Measurements from ENCODE around the gene PARN.
"Not testable (repeated sequence)": the region's sequence is repeated elsewhere in the genome, so short reads cannot be mapped to it uniquely, and the experiment has no call there.

The PARN gene

DNA sequence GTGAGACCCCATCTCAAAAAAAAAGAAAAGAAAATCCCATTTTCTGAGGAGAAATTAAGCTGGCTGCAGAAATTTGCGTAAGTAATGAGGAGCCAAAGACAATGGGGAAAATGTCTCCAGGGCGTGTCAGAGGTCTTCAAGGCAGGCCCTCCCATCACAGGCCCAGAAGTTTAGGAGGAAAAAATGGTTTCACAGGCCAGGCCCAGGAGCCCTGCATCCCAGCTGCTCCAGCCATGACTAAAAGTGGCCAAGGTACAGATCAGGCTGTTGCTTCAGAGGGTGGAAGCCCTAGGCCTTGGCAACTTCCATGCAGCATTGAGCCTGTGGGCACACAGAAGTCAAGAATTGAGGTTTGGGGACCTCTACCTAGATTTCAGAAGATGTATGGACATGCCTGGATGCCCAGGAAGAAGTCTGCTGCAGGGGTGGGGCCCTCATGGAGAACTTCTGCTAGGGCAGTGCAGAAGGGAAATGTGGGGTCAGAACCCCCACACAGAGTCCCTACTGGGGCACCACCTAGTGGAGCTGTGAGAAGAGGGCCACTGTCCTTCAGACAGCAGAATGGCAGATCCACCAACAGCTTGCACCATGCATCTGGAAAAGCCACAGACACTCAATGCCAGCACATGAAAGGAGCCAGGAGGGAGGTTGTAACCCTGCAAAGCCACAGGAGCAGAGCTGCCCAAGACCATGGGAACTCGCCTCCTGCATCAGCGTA is 55.2 kb downstream of the PARN start:
- not testable (repeated sequence) for DNase-seq (ENCODE audit: low read depth in 2 of 2)

GRCh38 chr16:14572535-14572934 is 57.5 kb downstream of the PARN start:
- DNase-seq (ENCODE audit: low read depth in 2 of 2): no peak

DNA sequence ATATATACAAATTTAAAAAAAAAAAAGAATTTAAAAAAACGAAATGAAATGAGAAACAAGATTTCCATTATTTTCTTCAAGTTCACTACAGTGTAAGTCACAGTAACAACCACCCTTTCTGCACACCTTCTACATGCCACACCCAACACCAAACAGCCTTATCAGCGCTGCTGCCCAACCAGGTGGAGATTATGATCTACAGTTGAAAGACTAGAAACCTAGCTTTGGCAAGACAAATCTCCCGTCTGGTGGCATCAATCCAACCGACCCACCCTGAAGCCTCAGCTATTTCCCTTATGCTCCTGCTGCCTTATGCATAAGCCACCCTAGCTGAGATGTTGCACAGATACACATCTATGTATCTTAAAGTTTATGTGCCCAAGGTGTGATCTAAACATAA is 60.8 kb downstream of the PARN start:
- DNase-seq (ENCODE audit: low read depth in 2 of 2): no peak

DNA sequence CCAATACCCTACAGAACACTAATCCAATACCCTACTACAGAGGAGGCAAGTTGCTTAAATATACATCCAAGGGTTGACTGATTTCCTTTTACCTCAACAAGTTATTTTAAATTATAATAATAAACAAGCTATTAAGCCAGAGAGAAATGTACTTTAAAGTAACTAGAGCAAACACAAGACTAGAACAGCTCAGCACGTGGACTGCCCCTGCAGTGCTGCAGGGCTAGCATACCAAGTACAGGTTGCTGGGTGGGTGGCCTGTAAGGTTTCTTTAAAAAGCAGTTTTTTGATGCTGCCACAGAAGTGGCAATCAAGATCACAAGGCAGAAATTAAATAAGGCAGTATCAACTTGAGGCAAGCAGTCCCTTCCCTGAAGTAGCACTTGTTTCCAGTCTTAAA is 63.5 kb downstream of the PARN start:
- no peak for DNase-seq (ENCODE audit: low read depth in 2 of 2)

- no peak for DNase-seq (ENCODE audit: low read depth in 2 of 2)
These were observed 64.4 kb downstream of the PARN start for GRCh38 chr16:14565688-14566025.

DNA sequence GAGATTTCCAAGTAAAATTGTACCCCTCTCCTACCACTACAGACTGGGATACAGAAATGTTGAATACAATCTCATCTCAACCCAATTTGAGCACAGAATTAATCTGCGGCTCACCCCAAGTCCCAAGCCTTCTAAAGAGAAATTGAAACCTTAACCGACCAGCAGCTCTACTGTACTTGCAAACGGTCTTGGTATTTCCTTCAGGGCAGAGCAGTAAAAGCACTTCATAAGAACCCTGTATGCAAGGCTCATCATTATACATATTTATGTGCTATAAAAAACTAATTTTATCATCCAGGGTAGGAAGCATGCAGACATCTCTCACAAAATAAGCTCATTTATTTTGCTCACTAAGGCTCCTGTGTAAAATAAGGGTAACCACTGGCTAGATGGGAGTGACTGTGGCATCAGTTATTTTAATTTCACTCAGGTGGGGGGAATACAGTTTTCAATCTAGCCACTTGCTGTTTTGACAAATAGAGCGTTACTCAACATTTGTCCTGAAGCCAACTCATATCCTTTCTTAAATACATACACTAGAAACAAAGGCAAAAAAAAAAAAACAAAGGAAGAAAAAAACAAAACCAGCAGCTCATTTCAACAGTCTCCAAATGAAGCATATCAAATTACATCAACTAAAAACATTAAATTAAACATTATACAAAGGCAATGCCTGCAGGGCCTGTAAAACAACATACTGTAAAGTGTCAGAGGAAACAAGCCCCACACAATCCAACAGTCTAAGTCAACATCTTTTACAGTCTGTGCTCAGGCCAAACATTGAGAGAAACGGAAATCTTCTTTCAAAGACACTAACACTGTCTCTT is 65.0 kb downstream of the PARN start:
- no peak for DNase-seq (ENCODE audit: low read depth in 2 of 2)

GRCh38 chr16:14564323-14564722 is 65.7 kb downstream of the PARN start:
- no peak for DNase-seq (ENCODE audit: low read depth in 2 of 2)

DNA sequence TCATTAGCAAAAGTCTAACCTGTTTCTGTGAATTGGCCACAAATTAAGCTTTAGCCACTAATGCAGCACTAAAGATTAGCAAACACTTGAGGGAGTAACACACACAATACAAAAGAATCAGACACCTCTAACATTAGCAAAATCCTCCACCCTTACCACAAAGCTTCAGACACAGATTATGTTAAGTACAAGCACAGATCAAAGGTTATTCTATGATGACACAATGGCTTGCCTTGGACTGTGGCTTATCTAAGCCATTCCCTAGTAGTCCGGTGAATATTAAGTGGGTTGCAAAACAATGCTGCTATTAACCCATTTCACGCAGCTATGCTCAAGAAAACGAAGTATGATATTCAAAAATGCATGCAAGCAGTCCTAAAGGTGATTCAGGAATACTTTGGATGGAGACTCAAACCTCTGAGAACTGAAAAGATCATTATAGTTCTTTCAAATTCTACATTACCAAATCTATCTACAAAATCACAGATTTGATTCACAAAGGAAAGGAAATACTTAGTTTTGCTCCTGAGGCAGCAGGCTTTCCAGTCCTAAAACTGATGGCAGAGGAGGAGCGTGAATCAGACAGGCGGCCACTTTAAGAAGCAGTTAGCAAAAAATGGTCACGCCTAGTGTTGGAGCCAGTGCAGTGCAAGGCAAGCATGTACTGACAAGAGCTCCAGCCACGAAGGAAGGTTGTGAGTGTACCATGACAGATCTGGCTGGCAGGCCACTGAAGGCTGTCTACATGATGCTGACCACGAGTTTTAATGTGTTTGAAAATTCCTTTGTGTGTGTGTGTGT is 67.2 kb downstream of the PARN start:
- no peak for DNase-seq (ENCODE audit: low read depth in 2 of 2)

DNA sequence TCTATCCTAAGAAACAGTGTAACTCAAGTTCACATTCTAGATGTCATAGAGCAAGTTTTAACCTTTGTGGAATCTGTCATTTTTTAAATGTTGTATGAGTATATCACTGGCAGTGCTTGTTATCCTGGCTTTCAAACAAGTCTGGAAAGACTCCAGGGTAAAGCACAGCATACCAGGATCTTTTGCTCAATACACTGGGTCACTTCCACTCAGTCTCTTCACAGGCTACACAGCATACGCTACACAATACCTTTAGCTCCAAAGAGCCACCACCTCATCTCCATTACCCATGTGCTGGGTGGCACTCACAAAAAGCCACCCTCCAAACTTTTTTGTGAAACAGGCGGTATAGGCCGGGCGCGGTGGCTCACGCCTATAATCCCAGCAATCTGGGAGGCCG is 69.5 kb downstream of the PARN start:
- DNase-seq (ENCODE audit: low read depth in 2 of 2): no peak

- no peak for DNase-seq (ENCODE audit: low read depth in 2 of 2)
These were observed 70.2 kb downstream of the PARN start for GRCh38 chr16:14559809-14560241.

GRCh38 chr16:14553447-14553846 is 76.6 kb downstream of the PARN start:
- no peak for DNase-seq (ENCODE audit: low read depth in 2 of 2)

DNA sequence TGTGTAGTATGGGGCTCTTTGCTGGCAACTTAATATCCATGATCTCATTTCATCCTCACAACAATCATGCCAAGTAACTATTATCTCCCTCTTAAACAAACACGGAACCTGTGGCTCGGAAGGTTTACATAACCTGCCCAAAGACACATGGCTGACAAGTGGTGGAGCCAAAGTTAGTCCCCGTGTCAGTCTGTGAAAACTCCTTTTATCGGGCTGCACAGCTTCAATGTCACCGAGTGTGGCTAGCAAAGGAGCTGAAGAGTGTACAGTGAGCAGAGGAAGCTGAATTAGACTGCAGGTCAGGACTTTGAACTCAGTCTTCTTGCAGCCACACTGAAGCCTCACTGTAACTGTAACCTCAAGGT is 80.3 kb downstream of the PARN start:
- DNase-seq (ENCODE audit: low read depth in 2 of 2): no peak

DNA sequence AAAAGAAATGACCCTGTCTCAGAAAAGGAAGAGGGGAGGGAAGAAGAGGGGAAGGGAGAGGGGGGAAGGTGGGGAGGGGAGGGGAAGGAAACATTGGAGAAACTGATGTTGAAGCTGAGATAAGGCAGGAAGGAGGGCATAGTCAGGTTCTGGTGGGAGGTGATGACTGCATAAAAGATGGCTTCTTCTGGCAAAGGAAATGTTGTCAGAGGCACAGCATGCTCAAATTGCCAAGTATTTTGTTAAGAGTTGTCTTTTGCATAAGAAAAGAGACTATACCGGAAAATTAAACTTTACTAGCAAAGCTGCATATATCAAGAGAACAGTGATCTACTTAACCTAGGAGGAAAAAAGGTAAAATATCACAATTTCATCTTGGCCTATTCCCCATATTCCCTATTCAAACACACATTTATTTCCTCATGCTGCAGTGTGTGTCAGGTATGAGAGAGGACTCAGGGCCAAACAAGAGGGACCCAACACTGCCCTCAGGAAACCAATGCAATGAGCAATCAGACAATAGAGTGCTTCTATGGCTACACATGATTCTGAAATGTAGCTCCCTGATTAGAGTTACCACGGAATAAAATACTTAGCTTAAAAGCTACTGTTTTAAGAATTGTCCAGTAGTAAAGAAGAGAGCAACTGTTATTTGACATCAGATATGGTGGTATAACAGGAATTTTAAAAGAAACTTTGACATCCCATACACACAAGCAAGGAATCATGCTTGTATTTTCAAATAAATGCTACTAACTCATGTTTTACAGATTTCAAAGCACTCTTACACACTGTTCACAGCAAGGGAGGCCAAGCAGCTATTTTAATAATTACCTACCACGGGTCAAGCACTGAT is 80.9 kb downstream of the PARN start:
- DNase-seq (ENCODE audit: low read depth in 2 of 2): no peak

- no peak for DNase-seq (ENCODE audit: low read depth in 2 of 2)
These were observed 84.6 kb downstream of the PARN start for GRCh38 chr16:14545346-14545884.

- not testable (repeated sequence) for DNase-seq (ENCODE audit: low read depth in 2 of 2)
These were observed 85.2 kb downstream of the PARN start for GRCh38 chr16:14544846-14545245.

GRCh38 chr16:14539631-14540030 is 90.4 kb downstream of the PARN start:
- DNase-seq (ENCODE audit: low read depth in 2 of 2): no peak

DNA sequence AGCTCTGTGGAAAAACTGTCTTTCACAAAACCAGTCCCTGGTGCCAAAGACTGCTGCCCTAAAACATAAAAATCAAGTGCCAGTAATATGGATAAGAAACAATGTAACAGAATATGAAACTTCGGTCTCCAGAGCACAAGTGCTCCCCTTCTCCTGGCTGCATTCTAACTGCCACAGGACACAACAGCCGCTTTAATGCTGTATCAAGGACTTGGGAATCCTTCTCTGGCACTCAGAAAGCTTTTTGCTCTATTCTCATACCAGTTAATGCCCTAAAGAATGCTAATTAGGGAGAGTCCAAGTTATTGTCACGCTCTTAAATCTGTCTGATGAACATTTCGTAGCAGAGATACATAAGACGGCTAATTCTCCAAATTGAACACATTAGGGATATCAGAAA is 90.9 kb downstream of the PARN start:
- DNase-seq (ENCODE audit: low read depth in 2 of 2): no peak

DNA sequence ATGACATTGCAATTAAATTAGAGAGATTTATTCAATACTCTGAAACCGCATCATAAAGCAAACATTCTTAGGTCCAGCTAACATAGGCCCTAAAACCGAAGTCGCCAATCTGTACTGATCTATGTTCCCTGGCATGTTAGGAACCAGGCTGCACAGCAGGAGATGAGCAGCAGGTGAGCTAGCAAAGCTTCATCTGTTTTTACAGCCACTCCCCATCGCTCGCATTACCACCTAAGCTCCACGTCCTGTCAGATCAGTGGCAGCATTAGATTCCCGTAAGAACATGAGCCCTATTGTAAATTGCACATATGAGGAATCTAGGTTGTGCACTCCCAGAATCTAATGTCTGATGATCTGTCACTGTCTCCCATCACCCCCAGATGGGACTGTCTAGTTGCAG is 91.5 kb downstream of the PARN start:
- no peak for DNase-seq (ENCODE audit: low read depth in 2 of 2)

DNA sequence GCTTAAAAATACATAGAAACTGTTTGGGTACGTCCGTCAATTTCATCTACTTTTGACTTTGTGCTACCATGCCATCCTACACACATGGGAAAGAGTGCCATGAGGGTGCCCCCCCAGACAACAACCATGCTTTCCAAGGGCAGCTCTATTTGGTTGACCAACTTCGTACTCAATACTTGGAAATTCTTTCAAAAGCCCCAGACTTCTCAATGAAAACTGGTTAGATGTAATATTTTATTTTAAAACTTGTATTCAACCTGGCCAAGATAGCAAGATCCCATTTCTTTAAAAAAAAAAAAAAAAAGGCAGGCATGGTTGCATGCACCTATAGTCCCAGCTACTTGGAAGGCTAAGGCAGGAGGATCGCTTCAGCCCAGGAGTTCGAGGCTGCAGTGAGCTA is 98.4 kb downstream of the PARN start:
- DNase-seq (ENCODE audit: low read depth in 2 of 2): no peak

DNA sequence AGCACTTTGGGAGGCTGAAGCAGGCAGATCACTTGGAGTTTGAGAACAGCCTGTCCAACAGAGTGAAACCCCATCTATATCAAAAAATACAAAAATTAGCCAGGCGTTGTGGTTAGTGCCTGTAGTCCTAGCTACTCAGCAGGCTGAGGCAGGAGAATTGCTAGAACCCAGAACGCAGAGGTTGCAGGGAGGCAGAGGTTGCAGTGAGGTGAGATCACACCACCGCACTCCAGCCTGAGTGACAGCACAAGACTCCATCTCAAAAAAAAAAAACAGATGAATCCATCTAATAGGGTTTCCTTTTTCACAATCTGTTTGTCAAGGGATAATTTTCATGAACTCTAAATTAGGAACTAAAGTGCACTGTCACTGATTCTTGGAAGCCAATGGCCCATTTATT is 99.0 kb downstream of the PARN start:
- no peak for DNase-seq (ENCODE audit: low read depth in 2 of 2)

GRCh38 chr16:14530046-14530445 is 100.0 kb downstream of the PARN start:
- DNase-seq (ENCODE audit: low read depth in 2 of 2): no peak
